ENCODE results near the gene ITGB2.

ITGB2 gene

DNA sequence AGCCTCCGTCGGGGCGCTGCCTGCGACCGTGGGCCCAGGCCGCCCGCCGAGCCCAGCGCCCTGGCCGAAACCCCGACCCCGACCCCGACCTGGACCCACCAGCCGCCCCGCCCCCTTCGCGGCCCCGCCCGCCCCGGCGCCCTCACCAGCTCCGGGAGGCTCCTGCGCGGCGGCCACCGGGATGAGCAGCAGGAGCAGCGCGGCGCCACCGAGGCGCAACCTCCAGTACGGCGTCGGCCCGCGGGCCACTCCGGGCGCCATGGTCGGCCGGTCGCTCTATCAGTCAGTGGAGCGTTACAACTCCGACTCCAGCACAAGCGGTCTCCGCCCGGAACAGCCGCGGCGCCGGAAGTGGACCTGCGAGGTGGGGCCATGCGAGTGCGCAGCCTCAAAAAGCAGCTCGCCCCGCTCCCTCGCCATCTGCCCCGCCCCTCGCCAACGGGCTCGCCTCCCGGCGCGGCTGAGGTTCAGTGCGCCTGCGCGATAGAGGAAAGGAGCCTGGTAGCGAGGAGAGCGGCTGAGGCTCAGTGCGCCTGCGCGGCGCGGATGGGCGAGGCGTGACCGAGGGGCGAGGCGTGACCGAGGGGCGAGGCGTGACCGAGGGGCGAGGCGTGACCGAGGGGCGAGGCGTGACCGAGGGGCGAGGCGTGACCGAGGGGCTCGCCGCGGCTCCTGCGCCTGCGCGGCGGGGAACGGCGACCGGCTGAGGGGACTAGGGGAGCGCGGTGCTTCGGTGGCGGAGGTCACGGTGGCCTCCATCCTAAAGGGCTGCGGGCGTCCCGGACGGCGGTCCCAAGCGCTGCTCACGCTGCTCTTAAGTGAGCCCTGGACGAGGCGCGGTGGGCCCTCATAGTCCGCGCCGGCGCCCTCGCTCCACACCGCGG lies 47.1 kb downstream of the ITGB2 start, which contains the start of gene PTTG1IP:
PTTG1IP (minus strand) TSS at position 335 of the 884 bp plus-strand sequence; CDS start at position 261, 74 bp downstream.
- in situ Hi-C loops (cut with MboI; ENCODE audit: low sequenced_read_pairs, unreplicated experiment) = no loop called here
- TF ChIP-seq, protein P1, sequence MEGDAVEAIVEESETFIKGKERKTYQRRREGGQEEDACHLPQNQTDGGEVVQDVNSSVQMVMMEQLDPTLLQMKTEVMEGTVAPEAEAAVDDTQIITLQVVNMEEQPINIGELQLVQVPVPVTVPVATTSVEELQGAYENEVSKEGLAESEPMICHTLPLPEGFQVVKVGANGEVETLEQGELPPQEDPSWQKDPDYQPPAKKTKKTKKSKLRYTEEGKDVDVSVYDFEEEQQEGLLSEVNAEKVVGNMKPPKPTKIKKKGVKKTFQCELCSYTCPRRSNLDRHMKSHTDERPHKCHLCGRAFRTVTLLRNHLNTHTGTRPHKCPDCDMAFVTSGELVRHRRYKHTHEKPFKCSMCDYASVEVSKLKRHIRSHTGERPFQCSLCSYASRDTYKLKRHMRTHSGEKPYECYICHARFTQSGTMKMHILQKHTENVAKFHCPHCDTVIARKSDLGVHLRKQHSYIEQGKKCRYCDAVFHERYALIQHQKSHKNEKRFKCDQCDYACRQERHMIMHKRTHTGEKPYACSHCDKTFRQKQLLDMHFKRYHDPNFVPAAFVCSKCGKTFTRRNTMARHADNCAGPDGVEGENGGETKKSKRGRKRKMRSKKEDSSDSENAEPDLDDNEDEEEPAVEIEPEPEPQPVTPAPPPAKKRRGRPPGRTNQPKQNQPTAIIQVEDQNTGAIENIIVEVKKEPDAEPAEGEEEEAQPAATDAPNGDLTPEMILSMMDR (IDR thresholded peaks at IDR 0.05; ENCODE audit: borderline replicate concordance, control extremely low read depth, extremely low read depth, insufficient read depth, missing control alignments) = no peak
- peak; percentile 100 for DNase-seq (ENCODE audit: low spot score)

DNA sequence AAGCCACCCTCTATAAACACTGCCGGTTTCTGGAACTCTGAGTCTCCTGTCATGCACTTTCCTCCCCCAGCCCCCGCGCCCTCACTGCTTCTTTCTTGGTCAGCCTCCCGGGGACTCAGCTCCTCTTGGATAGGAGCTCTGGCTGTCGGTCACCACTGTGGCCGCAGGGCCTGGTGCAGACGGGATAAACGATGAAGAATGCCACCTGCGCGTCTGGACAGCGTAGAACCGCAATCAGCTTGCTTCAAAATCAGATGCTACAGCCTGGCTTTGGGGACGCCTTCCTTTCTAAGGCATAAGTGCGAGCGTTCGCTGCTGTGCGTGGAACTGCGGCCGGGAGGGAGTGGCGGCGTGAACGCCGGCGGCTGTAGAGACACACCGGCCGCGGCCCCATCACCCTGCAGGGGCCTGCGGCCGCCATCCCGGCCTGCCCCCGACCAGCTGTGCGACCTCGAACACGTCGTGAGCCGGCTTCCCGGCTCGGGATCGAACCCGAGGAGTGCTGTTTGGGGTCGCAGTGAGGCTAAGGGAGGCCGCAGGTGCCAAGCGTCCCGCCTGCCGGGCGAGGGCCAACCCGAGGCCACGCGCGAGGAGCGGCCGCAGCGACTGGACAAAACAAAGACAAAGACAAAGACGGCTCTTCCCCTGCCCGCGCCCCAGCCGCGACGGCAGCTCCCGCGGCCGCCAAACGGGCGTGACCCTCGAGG lies 47.9 kb downstream of the ITGB2 start:
- DNase-seq (ENCODE audit: low spot score) = no peak
- in situ Hi-C loops (cut with MboI; ENCODE audit: low sequenced_read_pairs, unreplicated experiment) = no loop called here
- TF ChIP-seq, protein P1 (IDR thresholded peaks at IDR 0.05; ENCODE audit: borderline replicate concordance, control extremely low read depth, extremely low read depth, insufficient read depth, missing control alignments) = no peak

GRCh38 chr21:44872323-44872648 lies 48.4 kb downstream of the ITGB2 start:
- TF ChIP-seq, protein P1 (IDR thresholded peaks at IDR 0.05; ENCODE audit: borderline replicate concordance, control extremely low read depth, extremely low read depth, insufficient read depth, missing control alignments) = no peak
- no peak for DNase-seq (ENCODE audit: low spot score)
- in situ Hi-C loops (cut with MboI; ENCODE audit: low sequenced_read_pairs, unreplicated experiment) = no loop called here

DNA sequence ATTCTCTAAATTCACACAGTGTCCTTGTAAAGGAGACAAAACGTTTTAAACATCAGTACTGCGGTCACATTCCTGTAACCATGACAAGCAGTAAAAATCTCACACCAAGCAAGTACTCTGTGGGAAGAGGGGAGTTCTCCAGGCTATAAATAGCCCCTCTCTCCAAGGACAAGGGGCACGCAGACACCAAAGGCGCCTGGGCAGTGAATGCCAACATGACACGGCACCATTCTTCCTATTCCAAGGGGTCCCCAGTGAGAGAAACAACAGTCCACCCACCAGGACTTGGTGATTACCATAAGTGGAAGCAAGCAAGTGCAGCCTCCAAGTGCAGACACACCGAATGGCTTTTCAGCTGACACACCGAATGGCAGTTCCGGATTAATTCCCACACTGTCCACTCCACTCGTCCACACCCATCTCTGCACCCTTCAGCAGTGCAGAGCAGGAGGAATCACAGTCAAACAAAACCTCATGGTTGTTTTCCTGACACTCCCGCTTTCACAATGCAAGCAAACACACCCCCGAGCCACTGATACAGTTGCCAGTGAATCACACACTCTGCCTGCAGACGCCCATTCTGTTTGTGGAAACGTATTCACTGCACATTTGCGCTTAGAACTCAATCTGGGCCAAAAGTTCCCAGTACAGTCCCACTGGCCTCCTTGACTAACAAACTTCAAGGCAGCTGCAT lies 49.0 kb downstream of the ITGB2 start:
- DNase-seq (ENCODE audit: low spot score) = no peak
- in situ Hi-C loops (cut with MboI; ENCODE audit: low sequenced_read_pairs, unreplicated experiment) = no loop called here

DNA sequence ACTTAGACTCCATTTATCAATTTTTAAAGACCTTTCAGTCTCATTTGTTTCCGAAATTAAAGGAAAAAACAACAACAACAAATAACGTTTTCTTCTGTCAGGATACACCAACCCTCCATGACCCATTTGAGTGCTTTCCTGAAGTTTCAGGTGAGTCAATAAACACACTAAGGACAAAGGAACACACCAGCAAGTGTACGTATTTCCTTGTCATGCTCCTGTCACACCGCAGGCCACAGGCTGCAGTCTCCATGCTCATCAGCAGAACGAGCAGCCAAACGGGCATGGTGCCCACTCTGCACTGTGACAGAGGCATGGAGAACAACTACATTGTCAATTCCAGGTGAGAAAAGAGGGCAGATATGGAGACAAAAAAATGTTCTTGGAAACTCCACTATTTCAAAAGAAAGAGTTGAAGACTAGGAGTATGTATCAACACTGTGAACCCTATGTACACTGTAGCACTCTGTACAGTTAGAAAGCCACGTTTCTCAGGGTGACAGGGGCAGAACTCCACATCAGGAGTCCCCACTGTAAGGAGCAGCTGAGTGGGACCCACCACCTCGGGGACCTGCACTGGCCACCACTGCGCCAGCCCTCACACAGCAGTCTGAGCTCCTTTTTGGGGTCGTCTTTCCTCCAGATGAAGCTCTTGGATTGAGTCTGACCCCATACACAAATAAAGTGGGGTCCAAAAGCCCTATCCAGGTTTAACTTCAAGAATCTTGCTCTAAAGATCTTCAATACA lies 49.8 kb downstream of the ITGB2 start:
- TF ChIP-seq, protein P1 (IDR thresholded peaks at IDR 0.05; ENCODE audit: borderline replicate concordance, control extremely low read depth, extremely low read depth, insufficient read depth, missing control alignments) = no peak
- in situ Hi-C loops (cut with MboI; ENCODE audit: low sequenced_read_pairs, unreplicated experiment) = no loop called here
- DNase-seq (ENCODE audit: low spot score) = no peak

More for the DNA sequence above, 49.0 kb downstream of the ITGB2 start:
- TF ChIP-seq, protein P1 (IDR thresholded peaks at IDR 0.05; ENCODE audit: borderline replicate concordance, control extremely low read depth, extremely low read depth, insufficient read depth, missing control alignments) = no peak
